Suprapubic skin (tissue), 4 donors: ENCODE measurements around the gene SCGB3A1. TPM values are rescaled to one million over a fixed set of nuclear protein-coding genes. Genes with fewer than 3 reads are reported as not detected.

ENCODE experiments used
- DNase-seq, 2 donors: peaks; one replicate each; pipeline ENCODE4 v3.0.0-alpha.2; 2019; ENCODE audit warnings: low spot score in 2 of 2
- H3K27ac ChIP-seq: fragments of 200-600 bp; sonication (generic); one replicate; pipeline ENCODE4 v1.5.1; 2019
- H3K27me3 ChIP-seq: fragments of 200-600 bp; sonication (generic); one replicate; pipeline ENCODE4 v1.5.1; 2019
- H3K36me3 ChIP-seq: fragments of 200-600 bp; sonication (generic); one replicate; pipeline ENCODE4 v1.5.1; 2019
- H3K4me1 ChIP-seq: fragments of 200-600 bp; sonication (generic); one replicate; pipeline ENCODE4 v1.5.1; 2019
- H3K4me3 ChIP-seq: fragments of 200-600 bp; sonication (generic); one replicate; pipeline ENCODE4 v1.5.1; 2019; ENCODE audit warnings: mild to moderate bottlenecking
- H3K9me3 ChIP-seq: fragments of 200-600 bp; sonication (generic); one replicate; pipeline ENCODE4 v1.5.1; 2019
- EP300 ChIP-seq: sonication (generic); formaldehyde crosslinking; IDR thresholded peaks from one replicate; pipeline ENCODE4 v1.6.1; 2017; ENCODE audit warnings: antibody characterized with exemption
- POLR2A ChIP-seq, 2 donors: fragments of 450-650 bp; IDR thresholded peaks; one replicate each; pipeline ENCODE4 v1.6.1; 2017; ENCODE audit warnings: antibody characterized with exemption in 2 of 2, mild to moderate bottlenecking in 2 of 2, moderate library complexity in 2 of 2
- POLR2AphosphoS5 ChIP-seq, 3 donors: sonication (generic); formaldehyde crosslinking; IDR thresholded peaks; one replicate each; pipeline ENCODE4 v1.6.1; 2017; ENCODE audit warnings: antibody characterized with exemption in 3 of 3
- whole genome bisulfite sequencing: methylation state at CpG from one replicate; pipeline ENCODE4 v1.1.5; 2018; 5-methylcytosine and 5-hydroxymethylcytosine counted together
- total RNA-seq, 4 donors: library from RNA; depleted of rRNA; stranded (reverse); fragments of >200 nt; gene quantifications; one replicate each; pipeline ENCODE4 v1.1.0, GENCODE V29; 2016
- TF ChIP-seq, protein P1 (sequence below), 2 donors: fragments of 200-600 bp in 1 of 2; fragments of 450-650 bp in 1 of 2; sonication (generic) in 1 of 2; IDR thresholded peaks; one replicate each; pipeline ENCODE4 v1.5.1; 2016 to 2019; ENCODE audit warnings: antibody characterized with exemption in 2 of 2, mild to moderate bottlenecking in 1 of 2, moderate library complexity in 1 of 2

SCGB3A1 gene
- total RNA-seq, 4 donors from 2014 or later: 2.2 to 7.8 (median 4.1) TPM; not detected in 1

GRCh38 chr5:180555168-180555921 lies 36.0 kb downstream of the SCGB3A1 start:
- 82% methylated on average over 7 of the region's 7 CpGs for WGBS
- H3K36me3 ChIP-seq: peaks cover 32% of the 10 kb centered on the region
- H3K27ac ChIP-seq: no peak overlapping the region
- no peaks in the 10 kb centered on the region for H3K9me3 ChIP-seq
- no peaks in the 10 kb centered on the region for H3K4me1 ChIP-seq
- H3K27me3 ChIP-seq: no peaks in the 10 kb centered on the region
- DNase-seq: no peak
- TF ChIP-seq POLR2A (IDR thresholded peaks at IDR 0.05) (no peak), EP300 (no peak), POLR2AphosphoS5 (IDR thresholded peaks at IDR 0.05) (no peak)
- TF ChIP-seq, protein P1, sequence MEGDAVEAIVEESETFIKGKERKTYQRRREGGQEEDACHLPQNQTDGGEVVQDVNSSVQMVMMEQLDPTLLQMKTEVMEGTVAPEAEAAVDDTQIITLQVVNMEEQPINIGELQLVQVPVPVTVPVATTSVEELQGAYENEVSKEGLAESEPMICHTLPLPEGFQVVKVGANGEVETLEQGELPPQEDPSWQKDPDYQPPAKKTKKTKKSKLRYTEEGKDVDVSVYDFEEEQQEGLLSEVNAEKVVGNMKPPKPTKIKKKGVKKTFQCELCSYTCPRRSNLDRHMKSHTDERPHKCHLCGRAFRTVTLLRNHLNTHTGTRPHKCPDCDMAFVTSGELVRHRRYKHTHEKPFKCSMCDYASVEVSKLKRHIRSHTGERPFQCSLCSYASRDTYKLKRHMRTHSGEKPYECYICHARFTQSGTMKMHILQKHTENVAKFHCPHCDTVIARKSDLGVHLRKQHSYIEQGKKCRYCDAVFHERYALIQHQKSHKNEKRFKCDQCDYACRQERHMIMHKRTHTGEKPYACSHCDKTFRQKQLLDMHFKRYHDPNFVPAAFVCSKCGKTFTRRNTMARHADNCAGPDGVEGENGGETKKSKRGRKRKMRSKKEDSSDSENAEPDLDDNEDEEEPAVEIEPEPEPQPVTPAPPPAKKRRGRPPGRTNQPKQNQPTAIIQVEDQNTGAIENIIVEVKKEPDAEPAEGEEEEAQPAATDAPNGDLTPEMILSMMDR (IDR thresholded peaks at IDR 0.05): no peak
- no peak overlapping the region for H3K4me3 ChIP-seq

GRCh38 chr5:180553530-180553929 lies 37.8 kb downstream of the SCGB3A1 start:
- H3K4me1 ChIP-seq: no peaks in the 10 kb centered on the region
- H3K27me3 ChIP-seq: no peaks in the 10 kb centered on the region
- H3K27ac ChIP-seq: no peak overlapping the region
- no peak for DNase-seq
- H3K9me3 ChIP-seq: no peaks in the 10 kb centered on the region
- H3K4me3 ChIP-seq: no peak overlapping the region
- TF ChIP-seq, protein P1 (IDR thresholded peaks at IDR 0.05): no peak
- peaks cover 40% of the 10 kb centered on the region for H3K36me3 ChIP-seq
- 85% methylated on average over 3 of the region's 3 CpGs for WGBS

DNA sequence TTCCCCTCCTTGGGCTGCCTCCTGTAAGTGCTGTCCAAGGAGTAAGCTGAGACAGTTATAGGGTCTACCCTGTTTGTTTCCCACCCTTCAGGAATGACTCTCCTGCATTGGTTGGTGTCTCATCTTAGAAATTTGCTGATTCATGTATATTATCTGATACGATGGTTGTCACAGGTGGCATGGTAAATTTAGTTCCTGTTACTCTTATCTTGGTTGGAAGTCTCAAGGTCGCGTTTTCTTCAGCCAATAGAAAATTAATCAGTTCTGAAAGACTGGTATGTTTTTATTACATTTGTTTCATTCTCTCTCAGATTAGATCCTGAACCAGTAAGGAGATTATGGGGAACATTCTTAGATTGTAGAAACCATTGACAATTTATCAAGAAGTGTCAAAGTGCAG lies 42.7 kb downstream of the SCGB3A1 start:
- no peak overlapping the region for H3K27ac ChIP-seq
- H3K27me3 ChIP-seq: no peaks in the 10 kb centered on the region
- 75% methylated on average over 3 of the region's 3 CpGs for WGBS
- H3K36me3 ChIP-seq: peaks cover 24% of the 10 kb centered on the region
- H3K4me1 ChIP-seq: no peaks in the 10 kb centered on the region
- no peak overlapping the region for H3K4me3 ChIP-seq
- TF ChIP-seq EP300 (no peak), POLR2A (IDR thresholded peaks at IDR 0.05) (no peak), POLR2AphosphoS5 (IDR thresholded peaks at IDR 0.05) (no peak)
- TF ChIP-seq, protein P1 (IDR thresholded peaks at IDR 0.05): no peak
- no peak for DNase-seq
- H3K9me3 ChIP-seq: no peaks in the 10 kb centered on the region

DNA sequence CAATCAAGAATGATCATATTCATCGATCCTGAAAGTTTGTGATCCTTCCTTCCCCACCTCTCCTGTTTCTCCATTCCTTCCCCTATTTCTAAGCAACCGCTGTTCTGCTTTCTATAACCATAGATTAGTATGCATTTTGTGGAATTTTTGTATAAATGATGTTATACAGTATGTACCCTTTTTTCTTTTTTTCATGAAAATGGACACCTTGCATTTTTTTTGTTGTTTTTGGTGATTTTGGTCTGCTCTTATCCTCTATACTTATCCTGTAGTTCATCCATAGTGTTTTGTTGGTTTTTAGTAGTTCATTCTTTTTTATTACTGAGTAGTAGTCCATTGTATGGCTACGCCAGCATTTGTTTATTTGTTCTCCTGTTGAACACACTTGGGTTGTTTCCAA lies 46.1 kb downstream of the SCGB3A1 start:
- 94% methylated on average over 3 of the region's 3 CpGs for WGBS
- peaks cover 13% of the 10 kb centered on the region for H3K36me3 ChIP-seq
- TF ChIP-seq POLR2AphosphoS5 (IDR thresholded peaks at IDR 0.05): no peak
- TF ChIP-seq EP300: no peak

DNA sequence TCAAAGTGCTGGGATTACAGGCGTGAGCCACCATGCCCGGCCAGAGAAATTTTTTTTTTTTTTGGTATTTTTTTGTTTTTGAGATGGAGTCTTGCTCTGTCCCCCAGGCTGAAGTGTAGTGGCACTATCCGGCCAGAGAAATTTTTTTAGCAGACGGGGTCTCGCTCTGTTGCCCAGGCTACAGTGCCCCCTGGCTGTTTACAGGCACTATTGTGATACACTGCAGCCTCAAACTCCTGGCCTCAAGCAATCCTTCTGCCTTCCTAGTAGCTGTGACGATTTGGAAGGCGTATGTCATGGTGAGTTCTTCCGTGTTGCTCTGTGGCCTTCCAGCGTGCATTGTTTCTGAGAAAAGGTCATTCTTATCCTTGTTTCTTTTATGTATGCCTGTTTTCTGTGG lies 49.6 kb downstream of the SCGB3A1 start:
- DNase-seq: no peak
- Histone ChIP-seq H3K27me3 (no peaks in the 10 kb centered on the region), H3K27ac (no peak overlapping the region), H3K4me1 (no peaks in the 10 kb centered on the region), H3K4me3 (no peak overlapping the region), H3K9me3 (no peaks in the 10 kb centered on the region), H3K36me3 (peaks cover 9% of the 10 kb centered on the region)
- WGBS: 97% methylated on average over 9 of the region's 9 CpGs
- TF ChIP-seq POLR2AphosphoS5 (IDR thresholded peaks at IDR 0.05) (no peak), POLR2A (IDR thresholded peaks at IDR 0.05) (no peak), EP300 (no peak)
- TF ChIP-seq, protein P1 (IDR thresholded peaks at IDR 0.05): no peak

More for the DNA sequence above, 46.1 kb downstream of the SCGB3A1 start:
- H3K4me1 ChIP-seq: no peaks in the 10 kb centered on the region
- no peak for DNase-seq
- H3K27me3 ChIP-seq: no peaks in the 10 kb centered on the region
- H3K4me3 ChIP-seq: no peak overlapping the region
- H3K27ac ChIP-seq: no peak overlapping the region
- no peaks in the 10 kb centered on the region for H3K9me3 ChIP-seq

Other genes starting within 250 kb of the SCGB3A1 start
- 1 to 10 TPM; 2.9 to 6.9 (median 4.3) TPM for gene GFPT2, start 238.2 kb downstream of the SCGB3A1 start, total RNA-seq
- 10 to 100 TPM; 11.0 to 17.8 (median 15.0) TPM for gene CNOT6, start 97.1 kb downstream of the SCGB3A1 start, total RNA-seq
- gene FLT4, start 58.1 kb upstream of the SCGB3A1 start, total RNA-seq: 1 to 10 TPM in 3 of 4 donors, under 1 TPM in 1; 0.79 to 8.9 (median 1.4) TPM
- not detected for gene OR2Y1, start 148.6 kb upstream of the SCGB3A1 start, total RNA-seq
- 100 to 1,000 TPM; 122 to 137 (median 125) TPM for gene MGAT1, start 211.3 kb upstream of the SCGB3A1 start, total RNA-seq